ENCODE measurements around the gene CISTR.

Gene CISTR

GRCh38 chr12:53696655-53697331 lies 55.0 kb downstream of the CISTR start:
- DNase-seq (ENCODE audit: insufficient read length, low spot score) (no peak), FAIRE-seq (no peak)
- TF ChIP-seq, protein P1, sequence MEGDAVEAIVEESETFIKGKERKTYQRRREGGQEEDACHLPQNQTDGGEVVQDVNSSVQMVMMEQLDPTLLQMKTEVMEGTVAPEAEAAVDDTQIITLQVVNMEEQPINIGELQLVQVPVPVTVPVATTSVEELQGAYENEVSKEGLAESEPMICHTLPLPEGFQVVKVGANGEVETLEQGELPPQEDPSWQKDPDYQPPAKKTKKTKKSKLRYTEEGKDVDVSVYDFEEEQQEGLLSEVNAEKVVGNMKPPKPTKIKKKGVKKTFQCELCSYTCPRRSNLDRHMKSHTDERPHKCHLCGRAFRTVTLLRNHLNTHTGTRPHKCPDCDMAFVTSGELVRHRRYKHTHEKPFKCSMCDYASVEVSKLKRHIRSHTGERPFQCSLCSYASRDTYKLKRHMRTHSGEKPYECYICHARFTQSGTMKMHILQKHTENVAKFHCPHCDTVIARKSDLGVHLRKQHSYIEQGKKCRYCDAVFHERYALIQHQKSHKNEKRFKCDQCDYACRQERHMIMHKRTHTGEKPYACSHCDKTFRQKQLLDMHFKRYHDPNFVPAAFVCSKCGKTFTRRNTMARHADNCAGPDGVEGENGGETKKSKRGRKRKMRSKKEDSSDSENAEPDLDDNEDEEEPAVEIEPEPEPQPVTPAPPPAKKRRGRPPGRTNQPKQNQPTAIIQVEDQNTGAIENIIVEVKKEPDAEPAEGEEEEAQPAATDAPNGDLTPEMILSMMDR (IDR thresholded peaks at IDR 0.05; ENCODE audit: insufficient read depth, missing control alignments): no peak

Measured in D721Med (cell line).